ENCODE data around the gene ESD. TPM values are rescaled to one million over a fixed set of nuclear protein-coding genes. Genes with fewer than 3 reads are reported as not detected.
"Not testable (repeated sequence)": the region's sequence is repeated elsewhere in the genome, so short reads cannot be mapped to it uniquely, and the experiment has no call there.

ESD gene
- total RNA-seq, 1 donor from 2014 or later, result 58.0 TPM

DNA sequence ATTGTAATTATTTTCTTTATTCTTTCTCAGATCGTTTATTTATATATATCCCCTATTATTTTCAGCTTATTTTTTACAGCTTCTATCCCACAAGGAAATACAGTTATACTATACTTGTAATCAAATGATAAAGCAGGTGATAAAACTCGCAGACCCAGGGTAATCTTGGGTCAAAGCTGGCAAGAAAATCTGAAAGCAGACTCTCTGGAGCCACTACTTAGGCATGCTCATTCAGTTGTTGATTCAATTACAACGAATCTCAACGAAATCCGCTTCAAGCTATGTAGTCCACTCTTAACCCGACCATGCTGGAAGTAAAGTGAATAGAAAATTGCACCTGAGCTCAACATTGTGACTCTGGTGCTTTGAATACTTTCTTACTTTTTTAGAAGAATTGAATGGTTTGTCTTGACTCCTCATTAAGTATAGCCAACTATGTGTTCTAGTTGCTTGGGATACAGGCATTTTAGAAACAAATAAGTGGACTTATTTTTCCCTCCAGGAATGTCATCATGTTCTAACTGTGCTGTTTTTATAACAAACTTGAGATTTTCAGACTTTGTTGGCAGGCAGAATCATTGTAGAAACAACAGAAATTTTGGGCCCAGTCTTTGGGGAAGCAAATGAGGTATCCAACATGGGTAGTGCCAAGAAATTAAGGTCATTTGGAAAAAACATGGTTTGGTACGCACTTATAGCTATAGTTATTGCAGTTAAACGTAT, 21.4 kb downstream of the ESD start:
- no peak for DNase-seq (ENCODE audit: low spot score in 2 of 2)
- TF ChIP-seq, protein P1, sequence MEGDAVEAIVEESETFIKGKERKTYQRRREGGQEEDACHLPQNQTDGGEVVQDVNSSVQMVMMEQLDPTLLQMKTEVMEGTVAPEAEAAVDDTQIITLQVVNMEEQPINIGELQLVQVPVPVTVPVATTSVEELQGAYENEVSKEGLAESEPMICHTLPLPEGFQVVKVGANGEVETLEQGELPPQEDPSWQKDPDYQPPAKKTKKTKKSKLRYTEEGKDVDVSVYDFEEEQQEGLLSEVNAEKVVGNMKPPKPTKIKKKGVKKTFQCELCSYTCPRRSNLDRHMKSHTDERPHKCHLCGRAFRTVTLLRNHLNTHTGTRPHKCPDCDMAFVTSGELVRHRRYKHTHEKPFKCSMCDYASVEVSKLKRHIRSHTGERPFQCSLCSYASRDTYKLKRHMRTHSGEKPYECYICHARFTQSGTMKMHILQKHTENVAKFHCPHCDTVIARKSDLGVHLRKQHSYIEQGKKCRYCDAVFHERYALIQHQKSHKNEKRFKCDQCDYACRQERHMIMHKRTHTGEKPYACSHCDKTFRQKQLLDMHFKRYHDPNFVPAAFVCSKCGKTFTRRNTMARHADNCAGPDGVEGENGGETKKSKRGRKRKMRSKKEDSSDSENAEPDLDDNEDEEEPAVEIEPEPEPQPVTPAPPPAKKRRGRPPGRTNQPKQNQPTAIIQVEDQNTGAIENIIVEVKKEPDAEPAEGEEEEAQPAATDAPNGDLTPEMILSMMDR (IDR thresholded peaks at IDR 0.05), result no peak
- peaks cover 0 to 53% of the 10 kb centered on the region in 2 donors for H3K4me1 ChIP-seq
- H3K4me3 ChIP-seq, result peak overlapping the region in 1 of 2 donors; percentile 20
- no peaks in the 10 kb centered on the region for H3K27me3 ChIP-seq
- no peaks in the 10 kb centered on the region for H3K9me3 ChIP-seq
- H3K36me3 ChIP-seq, result peaks cover 5 to 45% of the 10 kb centered on the region in 2 donors
- peak overlapping the region; percentile 63 to 84 for H3K27ac ChIP-seq
- intact Hi-C loops (cut with DNase I), result loop anchor here (2.0 kb wide), 1 partner anchor 21 kb away; the partner anchor contains the start of gene ESD

DNA sequence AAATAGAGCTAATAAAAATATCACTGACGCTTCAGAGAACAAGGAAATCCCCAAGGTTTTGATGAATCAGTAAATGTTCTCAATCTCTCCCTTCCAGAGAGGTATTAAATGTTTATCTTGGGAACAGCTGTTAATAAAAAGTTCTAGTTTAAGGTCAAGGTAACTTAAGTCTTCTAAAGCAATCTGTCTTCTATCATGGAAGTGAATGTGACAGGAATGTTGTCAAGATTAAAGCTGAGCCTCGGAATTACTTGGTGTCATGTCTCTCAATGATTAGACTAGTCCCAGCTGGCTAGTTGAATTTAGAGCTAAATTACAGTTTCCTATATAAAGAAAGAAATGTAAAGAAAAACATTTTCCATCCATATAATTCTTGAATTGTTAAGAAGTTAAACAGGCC, 23.4 kb downstream of the ESD start:
- H3K27ac ChIP-seq, result peak overlapping the region; percentile 63 to 84
- no peaks in the 10 kb centered on the region for H3K27me3 ChIP-seq
- peaks cover 0 to 44% of the 10 kb centered on the region in 2 donors for H3K4me1 ChIP-seq
- H3K4me3 ChIP-seq, result no peak overlapping the region
- no peaks in the 10 kb centered on the region for H3K9me3 ChIP-seq
- DNase-seq (ENCODE audit: low spot score in 2 of 2), result no peak
- TF ChIP-seq, protein P1 (IDR thresholded peaks at IDR 0.05), result no peak
- H3K36me3 ChIP-seq, result peaks cover 0 to 48% of the 10 kb centered on the region in 2 donors
- intact Hi-C loops (cut with DNase I), result no loop called here

DNA sequence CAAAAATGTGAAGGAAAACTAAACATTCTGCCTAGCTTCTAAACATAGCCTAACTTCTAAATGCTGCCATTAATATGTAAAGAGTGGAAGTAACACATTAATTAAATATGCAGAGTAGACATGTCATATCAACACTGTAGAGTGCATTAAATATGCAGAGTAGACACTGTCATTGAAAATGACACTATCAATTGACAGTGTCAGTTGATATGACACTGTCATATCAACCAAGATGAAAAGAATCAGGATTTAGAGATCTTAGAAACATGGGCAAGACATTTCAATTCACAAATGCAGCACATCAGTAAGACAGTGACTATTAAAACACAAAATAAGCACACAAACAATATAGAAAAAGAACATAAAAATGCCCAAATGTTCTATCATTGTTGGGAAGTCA, 25.3 kb downstream of the ESD start:
- H3K9me3 ChIP-seq, result no peaks in the 10 kb centered on the region
- H3K27me3 ChIP-seq, result no peaks in the 10 kb centered on the region
- TF ChIP-seq, protein P1 (IDR thresholded peaks at IDR 0.05), result no peak
- H3K36me3 ChIP-seq, result peaks cover 0 to 43% of the 10 kb centered on the region in 2 donors
- no peak for DNase-seq (ENCODE audit: low spot score in 2 of 2)
- H3K4me3 ChIP-seq, result no peak overlapping the region
- H3K4me1 ChIP-seq, result peaks cover 0 to 31% of the 10 kb centered on the region in 2 donors
- intact Hi-C loops (cut with DNase I), result no loop called here
- H3K27ac ChIP-seq, result no peak overlapping the region

DNA sequence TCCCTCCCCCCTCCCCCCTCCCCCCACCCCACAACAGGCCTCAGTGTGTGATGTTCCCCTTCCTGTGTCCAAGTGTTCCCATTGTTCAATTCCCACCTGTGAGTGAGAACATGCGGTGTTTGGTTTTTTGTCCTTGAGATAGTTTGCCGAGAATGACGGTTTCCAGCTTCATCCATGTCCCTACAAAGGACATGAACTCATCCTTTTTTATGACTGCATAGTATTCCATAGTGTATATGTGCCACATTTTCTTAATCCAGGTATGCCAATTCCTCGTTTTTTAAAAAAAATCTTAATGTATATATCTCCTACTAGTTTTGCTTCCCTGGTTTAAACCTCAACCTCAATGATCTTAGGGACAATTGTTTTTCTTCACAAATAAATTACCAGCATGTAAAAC, 27.0 kb downstream of the ESD start:
- H3K9me3 ChIP-seq; H3K4me3 ChIP-seq; H3K27me3 ChIP-seq; DNase-seq (ENCODE audit: low spot score in 2 of 2); intact Hi-C loops (cut with DNase I); H3K27ac ChIP-seq: not testable (repeated sequence)
- H3K4me1 ChIP-seq, result peaks cover 0 to 30% of the 10 kb centered on the region in 2 donors
- peaks cover 0 to 39% of the 10 kb centered on the region in 2 donors for H3K36me3 ChIP-seq

DNA sequence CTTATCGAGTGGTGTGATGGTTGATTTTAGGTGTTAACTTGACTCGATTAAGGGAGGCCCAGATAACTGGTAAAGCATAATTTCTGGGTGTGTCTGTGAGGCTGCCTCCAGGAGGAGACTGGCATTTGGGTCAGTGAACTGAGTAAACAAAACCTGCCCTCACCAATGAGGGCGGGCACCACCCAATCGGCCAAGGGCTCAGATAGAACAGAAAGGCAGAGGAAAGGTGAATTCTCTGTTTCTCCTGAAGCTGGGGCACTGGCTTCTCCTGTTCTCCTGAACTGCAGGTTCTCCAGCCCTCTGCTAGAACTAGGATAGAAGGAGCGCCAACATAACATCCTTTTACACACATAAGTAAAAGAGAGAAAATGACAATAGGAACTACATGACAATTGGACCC, 35.1 kb downstream of the ESD start:
- Histone ChIP-seq H3K4me1 (peaks cover 7 to 28% of the 10 kb centered on the region in 2 donors), H3K27ac (no peak overlapping the region), H3K4me3 (no peak overlapping the region), H3K36me3 (no peaks in the 10 kb centered on the region), H3K9me3 (no peaks in the 10 kb centered on the region), H3K27me3 (no peaks in the 10 kb centered on the region)
- TF ChIP-seq, protein P1 (IDR thresholded peaks at IDR 0.05), result no peak
- intact Hi-C loops (cut with DNase I), result loop anchor here (5.0 kb wide), 3 partner anchors 35 to 1010 kb away; partner anchors contain the start of gene ESD
- DNase-seq (ENCODE audit: low spot score in 2 of 2), result no peak

DNA sequence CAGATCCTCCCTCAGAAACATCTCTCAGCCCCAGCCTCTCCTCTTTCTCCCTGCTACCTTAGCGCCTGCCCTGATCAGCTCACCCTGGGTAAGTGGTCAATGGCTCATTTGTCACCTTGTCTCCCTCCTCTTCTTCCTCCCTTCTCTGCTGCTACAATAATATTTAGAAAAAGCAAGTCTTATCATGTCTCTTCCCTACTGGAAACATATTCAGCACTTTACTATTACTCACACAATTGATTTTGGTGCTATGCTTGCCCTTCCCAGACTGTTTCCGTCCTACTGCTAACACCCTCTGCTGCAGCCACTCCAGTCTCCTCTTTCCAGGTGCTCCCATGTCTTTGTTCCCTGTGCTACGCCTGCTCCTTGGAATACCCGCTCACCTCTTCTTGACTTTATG, 35.8 kb downstream of the ESD start:
- H3K4me3 ChIP-seq, result no peak overlapping the region
- TF ChIP-seq, protein P1 (IDR thresholded peaks at IDR 0.05), result no peak
- no peaks in the 10 kb centered on the region for H3K27me3 ChIP-seq
- H3K4me1 ChIP-seq, result peaks cover 7 to 32% of the 10 kb centered on the region in 2 donors
- intact Hi-C loops (cut with DNase I), result loop anchor here (5.0 kb wide), 3 partner anchors 36 to 1011 kb away; partner anchors contain the start of gene ESD
- no peaks in the 10 kb centered on the region for H3K36me3 ChIP-seq
- H3K27ac ChIP-seq, result peak overlapping the region; percentile 9 to 83
- DNase-seq (ENCODE audit: low spot score in 2 of 2), result no peak
- no peaks in the 10 kb centered on the region for H3K9me3 ChIP-seq
